ENCODE results near the gene CXADR.
"Not testable (repeated sequence)": the region's sequence is repeated elsewhere in the genome, so short reads cannot be mapped to it uniquely, and the experiment has no call there.

Gene CXADR

GRCh38 chr21:17512253-17513213 is at the start of gene CXADR:
Gene CXADR, plus strand, starts transcription at chr21:17513043. Its CDS starts 87 bp downstream, at chr21:17513130.
- DNase-seq = peak; percentile 81 to 84

- no peak for DNase-seq
Observed at GRCh38 chr21:17466166-17466565, 46.7 kb upstream of the CXADR start.

GRCh38 chr21:17467392-17467791 is 45.5 kb upstream of the CXADR start:
- DNase-seq = no peak

GRCh38 chr21:17467829-17468228 is 45.0 kb upstream of the CXADR start:
- DNase-seq = no peak

- DNase-seq = no peak
Observed at GRCh38 chr21:17468698-17469097, 44.1 kb upstream of the CXADR start.

- DNase-seq = no peak
Observed at GRCh38 chr21:17469727-17470126, 43.1 kb upstream of the CXADR start.

GRCh38 chr21:17472182-17472581 is 40.7 kb upstream of the CXADR start:
- no peak for DNase-seq

GRCh38 chr21:17472592-17473271 is 40.1 kb upstream of the CXADR start:
- DNase-seq = no peak

GRCh38 chr21:17476006-17476405 is 36.8 kb upstream of the CXADR start:
- DNase-seq = no peak

GRCh38 chr21:17478156-17478555 is 34.7 kb upstream of the CXADR start:
- not testable (repeated sequence) for DNase-seq

GRCh38 chr21:17479606-17480005 is 33.2 kb upstream of the CXADR start:
- DNase-seq = no peak

GRCh38 chr21:17482928-17483327 is 29.9 kb upstream of the CXADR start:
- DNase-seq = no peak

- no peak for DNase-seq
Observed at GRCh38 chr21:17488620-17489019, 24.2 kb upstream of the CXADR start.

- DNase-seq = not testable (repeated sequence)
Observed at GRCh38 chr21:17489565-17489964, 23.3 kb upstream of the CXADR start.

GRCh38 chr21:17491716-17492414 is 21.0 kb upstream of the CXADR start:
- DNase-seq = peak in 1 of 2 donors; percentile 24

- DNase-seq = no peak
Observed at GRCh38 chr21:17492415-17493168, 20.3 kb upstream of the CXADR start.

GRCh38 chr21:17494051-17494450 is 18.8 kb upstream of the CXADR start:
- no peak for DNase-seq

GRCh38 chr21:17495680-17496079 is 17.2 kb upstream of the CXADR start:
- DNase-seq = no peak

GRCh38 chr21:17497316-17497715 is 15.5 kb upstream of the CXADR start:
- no peak for DNase-seq

- DNase-seq = no peak
Observed at GRCh38 chr21:17498586-17498985, 14.3 kb upstream of the CXADR start.

GRCh38 chr21:17501107-17502006 is 11.5 kb upstream of the CXADR start:
- no peak for DNase-seq

Data from CD4-positive, alpha-beta T cell treated with Interleukin-4 for 1 hour (primary cell).